Measurements from ENCODE around the gene RNF150. TPM values are rescaled to one million over a fixed set of nuclear protein-coding genes. Genes with fewer than 3 reads are reported as not detected.

The RNF150 gene
- polyA plus RNA-seq, 1 donor from 2014 or later, result 15.3 TPM

DNA sequence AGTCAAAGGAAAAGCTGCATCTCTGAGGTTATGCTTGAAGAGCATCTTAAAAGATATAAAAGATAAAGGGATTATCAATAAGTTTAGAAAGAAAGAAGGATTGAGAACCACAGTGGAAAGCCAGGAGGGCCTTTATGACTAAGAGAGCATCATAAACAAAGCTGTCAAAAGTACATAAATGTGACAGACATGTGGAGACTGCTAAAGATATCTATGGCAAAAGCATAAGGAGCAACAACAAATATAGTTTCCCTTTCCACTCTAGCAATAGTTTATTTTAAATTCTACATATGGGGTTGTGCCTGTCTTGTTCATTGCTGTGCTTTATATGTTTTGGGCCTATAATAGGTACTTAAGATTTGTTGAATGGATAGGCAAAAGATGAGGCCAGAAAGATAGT lies 97.3 kb downstream of the RNF150 start:
- Histone ChIP-seq H3K27ac (ENCODE audit: low read length) (no peak overlapping the region), H3K9me3 (ENCODE audit: low read length) (peaks cover 3% of the 10 kb centered on the region), H3K9me2 (ENCODE audit: insufficient read depth, low read length) (no peaks in the 10 kb centered on the region), H3K4me3 (ENCODE audit: low read length) (no peak overlapping the region), H3K79me2 (replicated peaks; ENCODE audit: insufficient read depth, low read length) (no peaks in the 10 kb centered on the region), H3K27me3 (ENCODE audit: insufficient read depth, low read depth, low read length) (no peaks in the 10 kb centered on the region), H3F3A (ENCODE audit: insufficient read depth, low read length, poor library complexity, severe bottlenecking) (no peaks in the 10 kb centered on the region), H3K36me3 (ENCODE audit: insufficient read depth, low read length) (no peaks in the 10 kb centered on the region), H2AFZ (ENCODE audit: low read depth, low read length) (no peak overlapping the region), H4K20me1 (ENCODE audit: insufficient read depth) (no peaks in the 10 kb centered on the region), H3K4me2 (ENCODE audit: low read length) (no peak overlapping the region), H3K9ac (ENCODE audit: low read length) (no peak overlapping the region)
- TF ChIP-seq TAF1 (IDR thresholded peaks at IDR 0.05; ENCODE audit: low read depth), result no peak
- TF ChIP-seq, protein P1, sequence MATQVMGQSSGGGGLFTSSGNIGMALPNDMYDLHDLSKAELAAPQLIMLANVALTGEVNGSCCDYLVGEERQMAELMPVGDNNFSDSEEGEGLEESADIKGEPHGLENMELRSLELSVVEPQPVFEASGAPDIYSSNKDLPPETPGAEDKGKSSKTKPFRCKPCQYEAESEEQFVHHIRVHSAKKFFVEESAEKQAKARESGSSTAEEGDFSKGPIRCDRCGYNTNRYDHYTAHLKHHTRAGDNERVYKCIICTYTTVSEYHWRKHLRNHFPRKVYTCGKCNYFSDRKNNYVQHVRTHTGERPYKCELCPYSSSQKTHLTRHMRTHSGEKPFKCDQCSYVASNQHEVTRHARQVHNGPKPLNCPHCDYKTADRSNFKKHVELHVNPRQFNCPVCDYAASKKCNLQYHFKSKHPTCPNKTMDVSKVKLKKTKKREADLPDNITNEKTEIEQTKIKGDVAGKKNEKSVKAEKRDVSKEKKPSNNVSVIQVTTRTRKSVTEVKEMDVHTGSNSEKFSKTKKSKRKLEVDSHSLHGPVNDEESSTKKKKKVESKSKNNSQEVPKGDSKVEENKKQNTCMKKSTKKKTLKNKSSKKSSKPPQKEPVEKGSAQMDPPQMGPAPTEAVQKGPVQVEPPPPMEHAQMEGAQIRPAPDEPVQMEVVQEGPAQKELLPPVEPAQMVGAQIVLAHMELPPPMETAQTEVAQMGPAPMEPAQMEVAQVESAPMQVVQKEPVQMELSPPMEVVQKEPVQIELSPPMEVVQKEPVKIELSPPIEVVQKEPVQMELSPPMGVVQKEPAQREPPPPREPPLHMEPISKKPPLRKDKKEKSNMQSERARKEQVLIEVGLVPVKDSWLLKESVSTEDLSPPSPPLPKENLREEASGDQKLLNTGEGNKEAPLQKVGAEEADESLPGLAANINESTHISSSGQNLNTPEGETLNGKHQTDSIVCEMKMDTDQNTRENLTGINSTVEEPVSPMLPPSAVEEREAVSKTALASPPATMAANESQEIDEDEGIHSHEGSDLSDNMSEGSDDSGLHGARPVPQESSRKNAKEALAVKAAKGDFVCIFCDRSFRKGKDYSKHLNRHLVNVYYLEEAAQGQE (IDR thresholded peaks at IDR 0.05; ENCODE audit: borderline replicate concordance), result no peak
- TF ChIP-seq MXI1 (conservative IDR thresholded peaks at IDR 0.05; ENCODE audit: poor library complexity, severe bottlenecking), result no peak
- TF ChIP-seq EP300 (conservative IDR thresholded peaks at IDR 0.05; ENCODE audit: poor library complexity, severe bottlenecking), result no peak
- no peak for TF ChIP-seq EZH2 (IDR thresholded peaks at IDR 0.05; ENCODE audit: borderline replicate concordance, insufficient read depth, low read length, poor library complexity, severe bottlenecking)
- TF ChIP-seq, protein P2, sequence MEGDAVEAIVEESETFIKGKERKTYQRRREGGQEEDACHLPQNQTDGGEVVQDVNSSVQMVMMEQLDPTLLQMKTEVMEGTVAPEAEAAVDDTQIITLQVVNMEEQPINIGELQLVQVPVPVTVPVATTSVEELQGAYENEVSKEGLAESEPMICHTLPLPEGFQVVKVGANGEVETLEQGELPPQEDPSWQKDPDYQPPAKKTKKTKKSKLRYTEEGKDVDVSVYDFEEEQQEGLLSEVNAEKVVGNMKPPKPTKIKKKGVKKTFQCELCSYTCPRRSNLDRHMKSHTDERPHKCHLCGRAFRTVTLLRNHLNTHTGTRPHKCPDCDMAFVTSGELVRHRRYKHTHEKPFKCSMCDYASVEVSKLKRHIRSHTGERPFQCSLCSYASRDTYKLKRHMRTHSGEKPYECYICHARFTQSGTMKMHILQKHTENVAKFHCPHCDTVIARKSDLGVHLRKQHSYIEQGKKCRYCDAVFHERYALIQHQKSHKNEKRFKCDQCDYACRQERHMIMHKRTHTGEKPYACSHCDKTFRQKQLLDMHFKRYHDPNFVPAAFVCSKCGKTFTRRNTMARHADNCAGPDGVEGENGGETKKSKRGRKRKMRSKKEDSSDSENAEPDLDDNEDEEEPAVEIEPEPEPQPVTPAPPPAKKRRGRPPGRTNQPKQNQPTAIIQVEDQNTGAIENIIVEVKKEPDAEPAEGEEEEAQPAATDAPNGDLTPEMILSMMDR (IDR thresholded peaks at IDR 0.05; ENCODE audit: poor library complexity, severe bottlenecking), result no peak
- TF ChIP-seq SMC3 (conservative IDR thresholded peaks at IDR 0.05; ENCODE audit: poor library complexity), result no peak
- no peak for TF ChIP-seq RAD21 (conservative IDR thresholded peaks at IDR 0.05)
- TF ChIP-seq POLR2AphosphoS5 (IDR thresholded peaks at IDR 0.05), result no peak

DNA sequence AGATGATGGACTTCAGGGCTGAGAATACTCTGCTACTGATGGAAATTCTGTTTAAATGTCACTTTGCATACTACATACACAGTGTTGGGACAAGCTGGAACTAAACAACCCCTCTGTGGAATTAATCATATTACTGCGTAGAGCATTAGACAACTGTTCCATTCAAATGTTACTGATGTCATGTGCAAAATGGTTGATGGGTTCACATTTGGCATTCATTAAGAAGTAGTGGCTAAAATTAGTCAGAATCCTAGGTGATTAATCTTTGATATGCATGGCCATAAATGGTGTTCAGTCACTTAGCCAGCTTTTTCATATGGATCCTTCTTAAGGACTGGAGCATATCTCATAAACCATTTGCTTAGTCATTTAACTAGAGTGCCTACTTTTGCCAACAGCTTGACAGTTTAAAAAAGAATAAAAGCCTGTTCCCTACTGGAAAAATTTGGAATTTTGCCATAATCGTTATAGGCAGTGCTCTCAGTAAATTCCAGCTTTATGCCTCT lies 105.2 kb downstream of the RNF150 start:
- H2AFZ ChIP-seq (ENCODE audit: low read depth, low read length), result no peak overlapping the region
- H3K4me2 ChIP-seq (ENCODE audit: low read length), result no peak overlapping the region
- H3K9ac ChIP-seq (ENCODE audit: low read length), result no peak overlapping the region
- no peaks in the 10 kb centered on the region for H3K79me2 ChIP-seq (replicated peaks; ENCODE audit: insufficient read depth, low read length)
- no peaks in the 10 kb centered on the region for H3K36me3 ChIP-seq (ENCODE audit: insufficient read depth, low read length)
- H3K27me3 ChIP-seq (ENCODE audit: insufficient read depth, low read depth, low read length), result no peaks in the 10 kb centered on the region
- no peaks in the 10 kb centered on the region for H3K9me3 ChIP-seq (ENCODE audit: low read length)
- TF ChIP-seq MXI1 (conservative IDR thresholded peaks at IDR 0.05; ENCODE audit: poor library complexity, severe bottlenecking), result no peak
- no peak overlapping the region for H3K27ac ChIP-seq (ENCODE audit: low read length)
- no peaks in the 10 kb centered on the region for H3K9me2 ChIP-seq (ENCODE audit: insufficient read depth, low read length)
- no peak overlapping the region for H3K4me3 ChIP-seq (ENCODE audit: low read length)
- H3F3A ChIP-seq (ENCODE audit: insufficient read depth, low read length, poor library complexity, severe bottlenecking), result no peaks in the 10 kb centered on the region
- H4K20me1 ChIP-seq (ENCODE audit: insufficient read depth), result no peaks in the 10 kb centered on the region

DNA sequence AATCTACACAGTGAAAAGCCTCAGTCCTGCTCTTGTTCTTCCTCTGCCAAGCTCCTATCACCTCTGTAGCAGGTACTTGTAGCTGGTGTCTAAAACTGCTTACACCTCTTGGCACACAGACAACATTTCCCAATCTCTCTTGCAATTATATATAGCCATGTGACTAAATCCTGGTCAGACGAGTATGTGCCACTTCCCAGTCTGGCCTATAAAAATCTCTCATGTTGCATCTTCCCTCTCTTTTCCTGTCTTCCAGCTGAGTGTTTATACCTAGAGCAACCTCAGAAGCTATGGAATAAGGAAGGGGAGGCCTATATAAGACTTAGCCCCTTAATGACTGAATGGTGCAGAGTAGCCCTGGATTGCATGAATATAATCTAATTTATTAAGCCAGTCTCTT lies 105.8 kb downstream of the RNF150 start:
- Histone ChIP-seq H3K27ac (ENCODE audit: low read length) (no peak overlapping the region), H3K4me3 (ENCODE audit: low read length) (no peak overlapping the region), H3K4me2 (ENCODE audit: low read length) (no peak overlapping the region), H3F3A (ENCODE audit: insufficient read depth, low read length, poor library complexity, severe bottlenecking) (no peaks in the 10 kb centered on the region), H3K79me2 (replicated peaks; ENCODE audit: insufficient read depth, low read length) (no peaks in the 10 kb centered on the region), H3K9me3 (ENCODE audit: low read length) (no peaks in the 10 kb centered on the region), H3K36me3 (ENCODE audit: insufficient read depth, low read length) (no peaks in the 10 kb centered on the region), H3K27me3 (ENCODE audit: insufficient read depth, low read depth, low read length) (no peaks in the 10 kb centered on the region), H3K9me2 (ENCODE audit: insufficient read depth, low read length) (no peaks in the 10 kb centered on the region), H2AFZ (ENCODE audit: low read depth, low read length) (no peak overlapping the region), H3K9ac (ENCODE audit: low read length) (no peak overlapping the region), H4K20me1 (ENCODE audit: insufficient read depth) (no peaks in the 10 kb centered on the region)
- TF ChIP-seq, protein P2 (IDR thresholded peaks at IDR 0.05; ENCODE audit: poor library complexity, severe bottlenecking), result no peak
- TF ChIP-seq POLR2AphosphoS5 (IDR thresholded peaks at IDR 0.05) (no peak), SMC3 (conservative IDR thresholded peaks at IDR 0.05; ENCODE audit: poor library complexity) (no peak), EP300 (conservative IDR thresholded peaks at IDR 0.05; ENCODE audit: poor library complexity, severe bottlenecking) (no peak), MXI1 (conservative IDR thresholded peaks at IDR 0.05; ENCODE audit: poor library complexity, severe bottlenecking) (no peak), TAF1 (IDR thresholded peaks at IDR 0.05; ENCODE audit: low read depth) (no peak), EZH2 (IDR thresholded peaks at IDR 0.05; ENCODE audit: borderline replicate concordance, insufficient read depth, low read length, poor library complexity, severe bottlenecking) (no peak), RAD21 (conservative IDR thresholded peaks at IDR 0.05) (no peak)
- TF ChIP-seq, protein P1 (IDR thresholded peaks at IDR 0.05; ENCODE audit: borderline replicate concordance), result no peak

Measured in neural cell (in vitro differentiated cells).